OCI-LY3 (cell line): ENCODE data around the gene GNG14.

Source experiments
- CTCF ChIP-seq: fragments of 200-600, 300-600 bp; sonication (generic); IDR thresholded peaks from 2 replicates; pipeline ENCODE4 v1.5.1; 2014; ENCODE audit warnings: antibody characterized with exemption, low read length, low read depth
- EZH2phosphoT487 ChIP-seq: fragments of 200-600 bp; shearing (Covaris generic); IDR thresholded peaks from 2 replicates; pipeline ENCODE4 v1.6.1; 2018; ENCODE audit warnings: antibody characterized with exemption, mixed run types, low read depth

- TF ChIP-seq CTCF (no peak), EZH2phosphoT487 (no peak)
Observed at GRCh38 chr19:12708641-12709040, 20.8 kb downstream of the GNG14 start.
